DND-41 (cell line): ENCODE measurements around the gene GATB.

Experiments
- ATAC-seq: fragments of 200-7000 bp; cut with Tn5 transposase; 3 replicates; pipeline ENCODE4 v1.9.1; 2021; ENCODE audit warnings: low read depth; ENCODE audit not compliant: insufficient read depth
- DNase-seq: peaks from one replicate; pipeline ENCODE4 v3.0.0-alpha.2; 2020
- H2AFZ ChIP-seq: 2 replicates; pipeline ENCODE4 v1.6.0; 2012; ENCODE audit warnings: low read depth, low read length
- H3K27ac ChIP-seq: 2 replicates; pipeline ENCODE4 v1.5.1; 2012; ENCODE audit warnings: low read length, inconsistent platforms
- H3K27me3 ChIP-seq: fragments of 200-600 bp; sonication (generic); 2 replicates; pipeline ENCODE4 v1.6.0; 2012; ENCODE audit warnings: low read length, mild to moderate bottlenecking, inconsistent platforms; ENCODE audit not compliant: insufficient read depth, poor library complexity
- H3K36me3 ChIP-seq: 2 replicates; pipeline ENCODE4 v1.5.1; 2012; ENCODE audit warnings: low read length, inconsistent platforms; ENCODE audit not compliant: insufficient read depth
- H3K4me1 ChIP-seq: 2 replicates; pipeline ENCODE4 v1.5.1; 2012; ENCODE audit warnings: mild to moderate bottlenecking, low read length; ENCODE audit not compliant: insufficient read depth
- H3K4me2 ChIP-seq: 2 replicates; pipeline ENCODE4 v1.6.0; 2012; ENCODE audit warnings: mild to moderate bottlenecking, moderate library complexity, low read length, inconsistent platforms; ENCODE audit not compliant: insufficient read depth
- H3K4me3 ChIP-seq, 2 experiments: fragments of 200-600 bp in 1 of 2; shearing (Covaris generic) in 1 of 2; 2 replicates each; pipeline ENCODE4 v1.5.1; 2012 to 2016; ENCODE audit warnings: inconsistent platforms in 2 of 2, low read length in 2 of 2, mild to moderate bottlenecking in 2 of 2, low read depth in 1 of 2, moderate library complexity in 1 of 2
- H3K79me2 ChIP-seq: 2 replicates; pipeline ENCODE4 v1.6.0; 2012; ENCODE audit warnings: low read length, inconsistent platforms; ENCODE audit not compliant: insufficient read depth
- H3K9ac ChIP-seq: 2 replicates; pipeline ENCODE4 v1.6.0; 2012; ENCODE audit warnings: low read depth, mild to moderate bottlenecking, inconsistent platforms, low read length, moderate library complexity
- H3K9me3 ChIP-seq: 2 replicates; pipeline ENCODE4 v1.5.1; 2012; ENCODE audit warnings: low read length, moderate library complexity, mild to moderate bottlenecking, inconsistent platforms; ENCODE audit not compliant: insufficient read depth, severe bottlenecking
- H4K20me1 ChIP-seq: 2 replicates; pipeline ENCODE4 v1.6.0; 2012; ENCODE audit warnings: low read length; ENCODE audit not compliant: insufficient read depth
- CTCF ChIP-seq: IDR thresholded peaks from 2 replicates; pipeline ENCODE4 v1.5.1; 2012; ENCODE audit warnings: borderline replicate concordance, low read length, moderate library complexity, mild to moderate bottlenecking; ENCODE audit not compliant: poor library complexity, severe bottlenecking; ENCODE audit errors: extremely low read depth
- EZH2 ChIP-seq: IDR thresholded peaks from 3 replicates; pipeline ENCODE4 v1.6.1; 2012; ENCODE audit warnings: borderline replicate concordance, low read depth, mild to moderate bottlenecking, moderate library complexity, low read length, inconsistent platforms; ENCODE audit not compliant: severe bottlenecking

Gene GATB

GRCh38 chr4:151777471-151777870, 16.7 kb upstream of the GATB start:
- Histone ChIP-seq H3K36me3 (no peaks in the 10 kb centered on the region), H3K27ac (no peak overlapping the region), H3K9me3 (no peaks in the 10 kb centered on the region), H4K20me1 (no peaks in the 10 kb centered on the region), H3K4me3 (no peak overlapping the region), H3K4me1 (peaks cover 8% of the 10 kb centered on the region), H3K27me3 (no peaks in the 10 kb centered on the region), H2AFZ (no peak overlapping the region), H3K79me2 (no peaks in the 10 kb centered on the region), H3K4me2 (no peak overlapping the region), H3K9ac (no peak overlapping the region)
- TF ChIP-seq EZH2, result no peak
- TF ChIP-seq CTCF, result no peak
- DNase-seq (no peak), ATAC-seq (no peak)

GRCh38 chr4:151774324-151774723, 13.5 kb upstream of the GATB start:
- Histone ChIP-seq H3K9ac (no peak overlapping the region), H2AFZ (no peak overlapping the region), H3K4me1 (no peaks in the 10 kb centered on the region), H3K27ac (no peak overlapping the region), H3K27me3 (no peaks in the 10 kb centered on the region), H3K4me3 (no peak overlapping the region), H3K79me2 (no peaks in the 10 kb centered on the region), H4K20me1 (no peaks in the 10 kb centered on the region), H3K4me2 (no peak overlapping the region), H3K36me3 (no peaks in the 10 kb centered on the region), H3K9me3 (no peaks in the 10 kb centered on the region)
- TF ChIP-seq CTCF (no peak), EZH2 (no peak)
- no peak for ATAC-seq
- DNase-seq, result no peak

GRCh38 chr4:151772274-151772673, 11.5 kb upstream of the GATB start:
- no peaks in the 10 kb centered on the region for H3K9me3 ChIP-seq
- TF ChIP-seq CTCF (no peak), EZH2 (no peak)
- H3K9ac ChIP-seq, result no peak overlapping the region
- H3K4me3 ChIP-seq, result no peak overlapping the region
- H3K36me3 ChIP-seq, result no peaks in the 10 kb centered on the region
- DNase-seq (no peak), ATAC-seq (no peak)
- H2AFZ ChIP-seq, result no peak overlapping the region
- H3K4me1 ChIP-seq, result no peaks in the 10 kb centered on the region
- no peak overlapping the region for H3K27ac ChIP-seq
- no peak overlapping the region for H3K4me2 ChIP-seq
- no peaks in the 10 kb centered on the region for H3K27me3 ChIP-seq
- no peaks in the 10 kb centered on the region for H3K79me2 ChIP-seq
- no peaks in the 10 kb centered on the region for H4K20me1 ChIP-seq

GRCh38 chr4:151771664-151772063, 10.9 kb upstream of the GATB start:
- H3K27ac ChIP-seq, result no peak overlapping the region
- DNase-seq (no peak), ATAC-seq (no peak)
- no peaks in the 10 kb centered on the region for H3K4me1 ChIP-seq
- no peaks in the 10 kb centered on the region for H3K27me3 ChIP-seq
- no peak overlapping the region for H3K4me2 ChIP-seq
- no peak overlapping the region for H3K4me3 ChIP-seq
- TF ChIP-seq EZH2 (no peak), CTCF (no peak)
- no peak overlapping the region for H3K9ac ChIP-seq
- H2AFZ ChIP-seq, result no peak overlapping the region
- no peaks in the 10 kb centered on the region for H4K20me1 ChIP-seq
- H3K36me3 ChIP-seq, result no peaks in the 10 kb centered on the region
- no peaks in the 10 kb centered on the region for H3K79me2 ChIP-seq
- no peaks in the 10 kb centered on the region for H3K9me3 ChIP-seq
